Thoracic aorta (tissue), 2 donors: ENCODE results near the gene TOE1. TPM values are rescaled to one million over a fixed set of nuclear protein-coding genes. Genes with fewer than 3 reads are reported as not detected.

Source experiments
- ATAC-seq: fragments of 150-250 bp; one replicate; pipeline ENCODE4 v1.8.0; 2017; ENCODE audit warnings: low read depth; ENCODE audit not compliant: insufficient number of reproducible peaks, low FRiP score
- DNase-seq: peaks from one replicate; pipeline ENCODE4 v3.0.0-alpha.2; 2020; ENCODE audit warnings: low spot score
- H3K27ac ChIP-seq, 2 donors: fragments of 200-600 bp; sonication (generic); 1 replicate in 1 of 2; 2 replicates in 1 of 2; pipeline ENCODE4 v1.5.1; 2016; ENCODE audit warnings: mild to moderate bottlenecking in 2 of 2, moderate library complexity in 2 of 2
- H3K27me3 ChIP-seq: fragments of 200-600 bp; sonication (generic); replicated peaks from 2 replicates; pipeline ENCODE4 v1.6.0; 2016; ENCODE audit warnings: mild to moderate bottlenecking; ENCODE audit not compliant: insufficient read depth
- H3K36me3 ChIP-seq: fragments of 200-600 bp; sonication (generic); one replicate; pipeline ENCODE4 v1.5.1; 2016
- H3K4me1 ChIP-seq, 2 donors: fragments of 200-600 bp; sonication (generic); 1 replicate in 1 of 2; 2 replicates in 1 of 2; pipeline versions ENCODE4 v1.5.1 to v1.6.0; 2016; ENCODE audit warnings: low read depth in 2 of 2, mild to moderate bottlenecking in 1 of 2; ENCODE audit not compliant: control insufficient read depth in 1 of 2
- H3K4me3 ChIP-seq: fragments of 200-600 bp; sonication (generic); 2 replicates; pipeline ENCODE4 v1.5.1; 2016; ENCODE audit warnings: mild to moderate bottlenecking
- H3K9me3 ChIP-seq: fragments of 200-600 bp; sonication (generic); 2 replicates; pipeline ENCODE4 v1.5.1; 2016
- CTCF ChIP-seq: fragments of 200-600 bp; sonication (generic); IDR thresholded peaks from one replicate; pipeline ENCODE4 v1.5.1; 2019; ENCODE audit warnings: antibody characterized with exemption
- total RNA-seq, 2 donors: library from RNA; depleted of rRNA; stranded (reverse); fragments of >200 nt; gene quantifications; one replicate each; pipeline versions ENCODE4 v1.1.0 to v1.2.3, GENCODE V29; 2016

The TOE1 gene
- total RNA-seq, 2 donors from 2014 or later, result 4.7 to 10.5 TPM

- TF ChIP-seq CTCF, result no peak
- Histone ChIP-seq H3K27me3 (no peaks in the 10 kb centered on the region), H3K9me3 (no peaks in the 10 kb centered on the region), H3K4me3 (peak overlapping the region; percentile 78), H3K4me1 (peaks cover 5 to 9% of the 10 kb centered on the region in 2 donors), H3K36me3 (no peaks in the 10 kb centered on the region), H3K27ac (peak overlapping the region; percentile 81 to 84)
- ATAC-seq (no peak), DNase-seq (no peak)
Measured at GRCh38 chr1:45304311-45305081, 35.5 kb upstream of the TOE1 start.

- H3K4me1 ChIP-seq, result peaks cover 5 to 9% of the 10 kb centered on the region in 2 donors
- H3K36me3 ChIP-seq, result no peaks in the 10 kb centered on the region
- ATAC-seq (no peak), DNase-seq (no peak)
- H3K9me3 ChIP-seq, result no peaks in the 10 kb centered on the region
- H3K27me3 ChIP-seq, result no peaks in the 10 kb centered on the region
- H3K4me3 ChIP-seq, result no peak overlapping the region
- no peak for TF ChIP-seq CTCF
- H3K27ac ChIP-seq, result no peak overlapping the region
Measured at GRCh38 chr1:45305231-45305630, 34.7 kb upstream of the TOE1 start.

GRCh38 chr1:45306319-45306718 is 33.7 kb upstream of the TOE1 start:
- no peak for DNase-seq
- H3K27me3 ChIP-seq, result no peaks in the 10 kb centered on the region
- no peaks in the 10 kb centered on the region for H3K9me3 ChIP-seq
- H3K36me3 ChIP-seq, result no peaks in the 10 kb centered on the region
- H3K4me3 ChIP-seq, result no peak overlapping the region
- H3K4me1 ChIP-seq, result peaks cover 5 to 9% of the 10 kb centered on the region in 2 donors
- no peak for TF ChIP-seq CTCF
- ATAC-seq, result no peak
- no peak overlapping the region for H3K27ac ChIP-seq

GRCh38 chr1:45306905-45307304 is 33.1 kb upstream of the TOE1 start:
- no peak for TF ChIP-seq CTCF
- H3K9me3 ChIP-seq, result no peaks in the 10 kb centered on the region
- H3K36me3 ChIP-seq, result no peaks in the 10 kb centered on the region
- no peaks in the 10 kb centered on the region for H3K27me3 ChIP-seq
- H3K4me1 ChIP-seq, result peaks cover 5 to 9% of the 10 kb centered on the region in 2 donors
- no peak for DNase-seq
- ATAC-seq, result no peak
- H3K27ac ChIP-seq, result no peak overlapping the region
- H3K4me3 ChIP-seq, result no peak overlapping the region

GRCh38 chr1:45314266-45314665 is 25.7 kb upstream of the TOE1 start:
- no peaks in the 10 kb centered on the region for H3K9me3 ChIP-seq
- no peaks in the 10 kb centered on the region for H3K36me3 ChIP-seq
- no peaks in the 10 kb centered on the region for H3K27me3 ChIP-seq
- no peak overlapping the region for H3K4me3 ChIP-seq
- no peak for ATAC-seq
- H3K4me1 ChIP-seq, result no peaks in the 10 kb centered on the region
- H3K27ac ChIP-seq, result no peak overlapping the region
- no peak for DNase-seq
- no peak for TF ChIP-seq CTCF
